ENCODE measurements around the gene MRPL57.
"Not testable (repeated sequence)": the region's sequence is repeated elsewhere in the genome, so short reads cannot be mapped to it uniquely, and the experiment has no call there.

Gene MRPL57

DNA sequence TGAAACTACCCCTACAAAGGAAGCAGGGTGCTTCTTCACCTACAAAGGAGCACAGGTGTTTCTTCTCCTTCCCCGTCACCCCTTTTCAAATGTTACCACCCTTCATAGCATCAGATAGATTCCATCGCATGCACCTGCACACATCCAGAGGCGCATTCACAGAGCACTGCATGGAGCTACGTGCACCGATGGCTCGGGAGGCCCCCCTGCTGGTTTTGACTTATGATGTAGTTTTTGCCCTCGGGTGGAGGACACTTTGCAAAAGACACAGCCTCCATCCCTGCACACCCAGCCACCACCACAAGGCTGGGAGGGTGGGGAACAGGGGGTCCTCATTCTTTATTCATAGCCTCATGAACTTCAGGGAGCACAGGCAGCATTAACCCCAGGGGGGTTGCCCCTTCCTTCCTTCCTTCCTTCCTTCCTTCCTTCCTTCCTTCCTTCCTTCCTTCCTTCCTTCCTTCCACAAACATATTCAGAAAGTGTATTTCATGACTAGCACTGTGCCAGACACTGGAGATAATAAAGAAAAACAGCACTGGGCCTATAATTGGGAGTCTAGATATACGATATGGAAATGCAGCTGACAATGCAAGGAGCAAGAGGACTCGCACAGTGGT lies 21.3 kb downstream of the MRPL57 start:
- DNase-seq (ENCODE audit: low spot score) = not testable (repeated sequence)

GRCh38 chr13:21198391-21198790 lies 21.9 kb downstream of the MRPL57 start:
- not testable (repeated sequence) for DNase-seq (ENCODE audit: low spot score)

GRCh38 chr13:21201456-21202190 lies 25.2 kb downstream of the MRPL57 start:
- not testable (repeated sequence) for DNase-seq (ENCODE audit: low spot score)

DNA sequence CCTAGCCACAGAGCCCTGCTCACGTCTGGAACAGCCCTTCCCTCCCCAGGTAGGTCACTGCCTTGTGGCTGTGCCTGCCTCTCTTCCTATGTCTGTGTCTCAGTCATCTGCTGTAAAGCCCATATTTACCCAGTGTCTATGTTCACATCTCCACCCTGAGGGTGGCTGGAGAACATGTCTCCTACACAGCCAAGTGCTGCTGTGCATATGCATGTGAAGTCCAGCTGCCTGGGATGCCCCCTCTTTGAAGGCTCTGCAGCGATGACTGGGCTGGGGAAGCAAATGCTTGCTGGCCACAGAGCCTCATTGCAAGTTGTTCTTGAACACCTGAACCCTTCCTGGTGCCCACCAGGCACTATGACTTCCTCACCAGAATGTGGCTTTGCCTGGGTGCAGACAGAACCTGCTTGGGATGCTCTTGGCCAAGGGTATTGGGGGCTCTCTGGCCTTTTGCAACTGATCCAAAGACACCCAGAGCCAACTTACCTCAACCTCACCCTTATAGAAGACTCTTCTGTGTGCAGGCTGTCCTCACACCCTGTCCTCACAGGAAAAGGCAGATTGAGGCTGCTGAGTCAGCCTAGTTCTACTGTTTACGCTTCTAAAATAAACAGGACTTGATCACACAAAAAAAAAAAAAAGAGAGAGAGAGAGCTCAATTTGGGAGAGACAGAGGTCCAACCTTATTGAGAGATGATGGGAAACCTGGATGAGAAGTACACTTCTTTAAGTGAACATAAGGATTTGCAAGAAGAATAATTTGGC lies 26.5 kb downstream of the MRPL57 start:
- DNase-seq (ENCODE audit: low spot score) = peak; percentile 18

GRCh38 chr13:21208652-21209154 lies 32.2 kb downstream of the MRPL57 start:
- DNase-seq (ENCODE audit: low spot score) = no peak

GRCh38 chr13:21212138-21212775 lies 35.8 kb downstream of the MRPL57 start:
- peak; percentile 15 for DNase-seq (ENCODE audit: low spot score)

- not testable (repeated sequence) for DNase-seq (ENCODE audit: low spot score)
Measured at GRCh38 chr13:21215419-21215818, 39.0 kb downstream of the MRPL57 start.

- DNase-seq (ENCODE audit: low spot score) = no peak
Measured at GRCh38 chr13:21216332-21216731, 39.9 kb downstream of the MRPL57 start.

- no peak for DNase-seq (ENCODE audit: low spot score)
Measured at GRCh38 chr13:21218351-21219035, 42.0 kb downstream of the MRPL57 start.

GRCh38 chr13:21219036-21219381 lies 42.6 kb downstream of the MRPL57 start:
- DNase-seq (ENCODE audit: low spot score) = no peak

GRCh38 chr13:21219716-21220115 lies 43.3 kb downstream of the MRPL57 start:
- DNase-seq (ENCODE audit: low spot score) = not testable (repeated sequence)

GRCh38 chr13:21221268-21221667 lies 44.8 kb downstream of the MRPL57 start:
- no peak for DNase-seq (ENCODE audit: low spot score)

GRCh38 chr13:21225082-21225481 lies 48.6 kb downstream of the MRPL57 start:
- no peak for DNase-seq (ENCODE audit: low spot score)

GRCh38 chr13:21225841-21226581 lies 49.6 kb downstream of the MRPL57 start:
- no peak for DNase-seq (ENCODE audit: low spot score)

- no peak for DNase-seq (ENCODE audit: low spot score)
Measured at GRCh38 chr13:21227917-21228316, 51.5 kb downstream of the MRPL57 start.

Measured in Ammon's horn (tissue), 1 donor.